Hepatocyte (in vitro differentiated cells): ENCODE data around the gene MACC1.

ENCODE experiments used
- EZH2 ChIP-seq: fragments of 200-600 bp; sonication (generic); IDR thresholded peaks from 2 replicates; pipeline ENCODE4 v1.6.1; 2016; ENCODE audit warnings: antibody characterized with exemption, mild to moderate bottlenecking, borderline replicate concordance
- EZH2phosphoT487 ChIP-seq: fragments of 200-600 bp; sonication (generic); IDR thresholded peaks from one replicate; pipeline ENCODE4 v1.6.1; 2018; ENCODE audit warnings: antibody characterized with exemption, mild to moderate bottlenecking, low read depth, moderate library complexity; ENCODE audit not compliant: unreplicated experiment, severe bottlenecking
- TF ChIP-seq, protein P1 (sequence below): fragments of 200-600 bp; sonication (generic); IDR thresholded peaks from 2 replicates; pipeline ENCODE4 v1.5.1; 2016; ENCODE audit warnings: antibody characterized with exemption, mild to moderate bottlenecking; ENCODE audit not compliant: poor library complexity

DNA sequence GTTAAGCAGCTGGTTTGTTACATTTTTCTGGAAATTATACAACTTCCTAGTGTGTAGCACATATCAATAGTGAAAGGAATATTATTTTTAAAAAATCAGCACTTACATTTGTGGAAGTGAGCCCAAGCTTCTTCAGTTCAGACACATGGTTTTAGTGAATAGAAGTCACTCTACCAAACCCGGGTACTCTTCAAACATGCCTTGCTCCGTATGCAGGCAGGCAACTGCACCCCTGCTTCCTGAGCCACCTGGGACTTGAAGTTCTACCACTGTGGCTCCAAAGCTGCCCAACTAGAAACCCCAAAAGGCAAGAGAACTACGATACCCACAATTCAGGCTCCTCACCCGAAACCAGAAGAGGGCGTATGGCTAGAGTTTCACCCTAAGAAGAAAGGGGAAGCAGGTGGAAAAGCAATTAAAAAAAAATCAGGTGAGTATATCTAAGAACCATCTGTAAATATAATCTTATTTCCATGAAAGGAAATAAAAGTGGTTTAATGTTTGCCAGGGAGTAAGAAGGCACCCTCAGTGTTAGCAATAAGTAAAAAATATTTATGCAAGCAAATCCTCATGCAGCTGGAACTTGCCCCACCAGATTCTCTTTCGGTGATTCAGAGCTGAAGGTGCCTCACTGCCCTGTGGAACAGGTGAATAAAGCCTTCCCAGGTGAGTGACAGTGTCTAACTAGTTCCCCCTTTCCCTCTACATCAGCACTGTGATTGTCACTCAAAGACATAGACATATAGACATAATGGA is at the start of gene MACC1:
- TF ChIP-seq, protein P1, sequence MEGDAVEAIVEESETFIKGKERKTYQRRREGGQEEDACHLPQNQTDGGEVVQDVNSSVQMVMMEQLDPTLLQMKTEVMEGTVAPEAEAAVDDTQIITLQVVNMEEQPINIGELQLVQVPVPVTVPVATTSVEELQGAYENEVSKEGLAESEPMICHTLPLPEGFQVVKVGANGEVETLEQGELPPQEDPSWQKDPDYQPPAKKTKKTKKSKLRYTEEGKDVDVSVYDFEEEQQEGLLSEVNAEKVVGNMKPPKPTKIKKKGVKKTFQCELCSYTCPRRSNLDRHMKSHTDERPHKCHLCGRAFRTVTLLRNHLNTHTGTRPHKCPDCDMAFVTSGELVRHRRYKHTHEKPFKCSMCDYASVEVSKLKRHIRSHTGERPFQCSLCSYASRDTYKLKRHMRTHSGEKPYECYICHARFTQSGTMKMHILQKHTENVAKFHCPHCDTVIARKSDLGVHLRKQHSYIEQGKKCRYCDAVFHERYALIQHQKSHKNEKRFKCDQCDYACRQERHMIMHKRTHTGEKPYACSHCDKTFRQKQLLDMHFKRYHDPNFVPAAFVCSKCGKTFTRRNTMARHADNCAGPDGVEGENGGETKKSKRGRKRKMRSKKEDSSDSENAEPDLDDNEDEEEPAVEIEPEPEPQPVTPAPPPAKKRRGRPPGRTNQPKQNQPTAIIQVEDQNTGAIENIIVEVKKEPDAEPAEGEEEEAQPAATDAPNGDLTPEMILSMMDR: peak; percentile 41
- TF ChIP-seq EZH2 (no peak), EZH2phosphoT487 (no peak)
